Nephron (organoid): ENCODE results near the gene CRYGB.

Experiments
- H3K27ac Mint-ChIP-seq, 3 experiments: 2 replicates each; pipeline ENCODE4 v1.8.0; 2020; ENCODE audit warnings: mixed read lengths in 3 of 3, mild to moderate bottlenecking in 2 of 3, moderate library complexity in 1 of 3
- H3K27me3 Mint-ChIP-seq: 2 replicates; pipeline ENCODE4 v1.8.0; 2021; ENCODE audit warnings: low read depth, mild to moderate bottlenecking, moderate library complexity, mixed read lengths
- H3K36me3 Mint-ChIP-seq: 2 replicates; pipeline ENCODE4 v1.8.0; 2020; ENCODE audit warnings: low read depth, mixed read lengths
- H3K4me1 Mint-ChIP-seq: 2 replicates; pipeline ENCODE4 v1.8.0; 2020; ENCODE audit warnings: mixed read lengths
- H3K4me3 Mint-ChIP-seq, 3 experiments: 2 replicates each; pipeline ENCODE4 v1.8.0; 2020; ENCODE audit warnings: mild to moderate bottlenecking in 3 of 3, mixed read lengths in 3 of 3, moderate library complexity in 2 of 3
- H3K9me3 Mint-ChIP-seq: 2 replicates; pipeline ENCODE4 v1.8.0; 2020; ENCODE audit warnings: mixed read lengths
- TF ChIP-seq, protein P1 (sequence below), 3 experiments: fragments of 200-600 bp; sonication (generic); IDR thresholded peaks; one replicate each; pipeline ENCODE4 v1.5.0; 2021; ENCODE audit warnings: antibody characterized with exemption in 3 of 3; ENCODE audit not compliant: unreplicated experiment in 3 of 3

The CRYGB gene, protein sequence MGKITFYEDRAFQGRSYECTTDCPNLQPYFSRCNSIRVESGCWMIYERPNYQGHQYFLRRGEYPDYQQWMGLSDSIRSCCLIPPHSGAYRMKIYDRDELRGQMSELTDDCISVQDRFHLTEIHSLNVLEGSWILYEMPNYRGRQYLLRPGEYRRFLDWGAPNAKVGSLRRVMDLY

DNA sequence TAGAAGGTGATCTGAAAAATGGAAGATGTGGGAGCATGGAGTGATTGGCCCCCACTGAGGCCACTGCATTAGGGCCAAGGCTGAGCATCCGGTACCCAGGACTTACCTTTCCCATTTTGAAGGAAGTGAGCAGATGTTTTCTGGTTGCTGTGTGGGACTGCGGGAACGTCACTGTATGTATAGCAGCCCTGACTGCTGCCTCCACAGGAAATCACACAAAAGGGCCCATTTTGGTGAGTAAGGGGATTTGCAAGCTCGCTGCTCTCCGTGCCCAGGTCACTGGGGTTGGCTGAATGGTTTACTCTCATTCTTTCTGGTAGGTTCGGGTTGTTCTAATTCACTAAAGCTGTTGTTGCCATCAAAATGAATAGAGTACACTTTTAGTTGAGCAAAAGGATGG is at the start of gene CRYGB:
Gene CRYGB, minus strand, starts transcription at position 153 of the 400 bp plus-strand sequence. Its CDS starts 38 bp downstream, at position 115.
- Mint-ChIP-seq H3K4me3 (no peak within 1 kb of the TSS), H3K27me3 (peaks cover 4% of the 10 kb centered on the region), H3K9me3 (peaks cover 8% of the 10 kb centered on the region), H3K27ac (no peak within 1 kb of the TSS), H3K4me1 (peaks cover 22% of the 10 kb centered on the region), H3K36me3 (no peaks in the 10 kb centered on the region)
- TF ChIP-seq, protein P1, sequence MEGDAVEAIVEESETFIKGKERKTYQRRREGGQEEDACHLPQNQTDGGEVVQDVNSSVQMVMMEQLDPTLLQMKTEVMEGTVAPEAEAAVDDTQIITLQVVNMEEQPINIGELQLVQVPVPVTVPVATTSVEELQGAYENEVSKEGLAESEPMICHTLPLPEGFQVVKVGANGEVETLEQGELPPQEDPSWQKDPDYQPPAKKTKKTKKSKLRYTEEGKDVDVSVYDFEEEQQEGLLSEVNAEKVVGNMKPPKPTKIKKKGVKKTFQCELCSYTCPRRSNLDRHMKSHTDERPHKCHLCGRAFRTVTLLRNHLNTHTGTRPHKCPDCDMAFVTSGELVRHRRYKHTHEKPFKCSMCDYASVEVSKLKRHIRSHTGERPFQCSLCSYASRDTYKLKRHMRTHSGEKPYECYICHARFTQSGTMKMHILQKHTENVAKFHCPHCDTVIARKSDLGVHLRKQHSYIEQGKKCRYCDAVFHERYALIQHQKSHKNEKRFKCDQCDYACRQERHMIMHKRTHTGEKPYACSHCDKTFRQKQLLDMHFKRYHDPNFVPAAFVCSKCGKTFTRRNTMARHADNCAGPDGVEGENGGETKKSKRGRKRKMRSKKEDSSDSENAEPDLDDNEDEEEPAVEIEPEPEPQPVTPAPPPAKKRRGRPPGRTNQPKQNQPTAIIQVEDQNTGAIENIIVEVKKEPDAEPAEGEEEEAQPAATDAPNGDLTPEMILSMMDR (IDR thresholded peaks at IDR 0.05; ENCODE audit: unreplicated experiment in 3 of 3), result no peak

DNA sequence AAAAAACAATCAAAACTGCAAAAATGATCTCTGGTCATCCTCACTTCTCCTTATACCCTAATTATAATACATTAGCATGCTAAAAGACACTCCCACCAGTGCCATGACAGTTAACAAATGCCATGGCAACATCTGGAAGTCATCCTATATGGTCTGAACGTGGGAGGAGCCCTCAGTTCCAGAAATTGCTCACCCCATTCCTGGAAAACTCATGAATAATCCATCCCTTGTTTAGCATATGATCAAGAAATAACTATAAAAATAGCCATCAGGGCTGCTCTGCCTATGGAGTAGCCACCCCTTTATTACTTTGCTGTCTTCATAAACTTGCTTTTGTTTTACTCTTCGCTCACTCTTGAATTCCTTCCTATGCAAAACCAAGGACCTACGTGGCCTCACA is 49.6 kb upstream of the CRYGB start:
- no peaks in the 10 kb centered on the region for H3K27me3 Mint-ChIP-seq
- no peaks in the 10 kb centered on the region for H3K36me3 Mint-ChIP-seq
- no peaks in the 10 kb centered on the region for H3K4me1 Mint-ChIP-seq
- H3K27ac Mint-ChIP-seq, result no peak overlapping the region
- no peaks in the 10 kb centered on the region for H3K9me3 Mint-ChIP-seq
- no peak overlapping the region for H3K4me3 Mint-ChIP-seq
- TF ChIP-seq, protein P1 (IDR thresholded peaks at IDR 0.05; ENCODE audit: unreplicated experiment in 3 of 3), result no peak

DNA sequence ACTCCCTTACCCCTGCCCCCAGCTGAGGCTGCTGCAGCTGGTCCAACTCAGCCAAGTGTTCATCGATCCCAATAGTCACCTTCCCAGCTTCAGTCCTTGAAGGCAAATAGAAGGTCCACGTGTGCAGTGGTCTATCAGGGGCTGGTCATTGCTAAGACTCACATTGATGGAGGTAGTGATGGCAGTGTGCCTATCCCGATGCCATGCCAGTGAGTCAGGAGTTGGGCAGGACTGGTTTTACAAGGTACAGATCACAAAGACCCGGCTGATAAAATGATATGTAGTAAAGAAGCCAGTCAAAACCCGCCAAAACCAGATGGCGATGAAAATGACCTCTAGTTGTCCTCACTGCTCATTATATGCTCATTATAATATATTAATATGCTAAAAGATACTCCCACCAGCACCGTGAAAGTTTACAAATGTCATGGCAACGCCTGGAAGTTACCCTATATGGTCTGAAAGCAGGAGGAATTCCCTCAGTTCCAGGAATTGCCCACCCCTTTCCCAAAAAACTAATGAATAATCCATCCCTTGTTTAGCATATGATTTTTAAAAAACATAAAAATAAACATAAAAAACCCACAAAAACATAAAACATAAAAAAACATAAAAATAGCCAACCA is 46.8 kb upstream of the CRYGB start:
- no peaks in the 10 kb centered on the region for H3K27me3 Mint-ChIP-seq
- TF ChIP-seq, protein P1 (IDR thresholded peaks at IDR 0.05; ENCODE audit: unreplicated experiment in 3 of 3), result no peak
- H3K27ac Mint-ChIP-seq, result no peak overlapping the region
- no peaks in the 10 kb centered on the region for H3K4me1 Mint-ChIP-seq
- H3K4me3 Mint-ChIP-seq, result no peak overlapping the region
- no peaks in the 10 kb centered on the region for H3K9me3 Mint-ChIP-seq
- no peaks in the 10 kb centered on the region for H3K36me3 Mint-ChIP-seq

DNA sequence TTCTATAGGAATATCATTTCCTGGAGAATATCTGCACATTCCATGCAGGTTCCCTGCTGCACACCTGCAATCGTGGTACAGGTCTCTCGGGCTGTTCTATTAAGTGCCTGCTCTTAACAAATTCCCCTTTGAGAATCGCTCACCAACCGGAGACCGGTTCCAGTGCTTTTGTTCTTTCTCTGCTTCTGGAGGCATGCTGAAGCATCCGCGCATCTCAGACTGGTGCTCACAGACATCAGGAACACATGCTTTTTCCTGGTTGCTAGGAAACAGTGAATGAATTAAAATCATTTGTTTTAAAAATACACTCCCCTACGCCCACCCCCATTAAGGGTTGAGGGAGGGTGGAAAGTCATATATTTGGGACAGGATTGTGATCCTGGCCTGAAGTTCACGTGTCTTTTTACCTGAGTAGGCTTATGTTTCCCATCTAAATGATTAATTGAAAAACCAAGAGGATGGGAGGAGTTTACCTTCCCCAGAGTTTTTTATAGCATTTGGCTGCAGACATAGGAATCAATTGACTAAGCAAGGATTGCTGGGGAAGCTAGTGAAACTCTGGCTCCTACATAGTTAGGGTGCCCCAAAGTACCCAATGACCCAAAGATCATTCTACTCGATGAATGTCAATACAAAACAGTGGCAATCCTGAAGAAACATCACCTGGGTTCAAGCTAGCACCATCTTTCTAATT is 44.0 kb upstream of the CRYGB start, which contains the start of gene C2orf80:
Gene C2orf80, minus strand, starts transcription at position 221 of the 694 bp plus-strand sequence. CDS start 3,044 bp downstream, outside the sequence.
- Mint-ChIP-seq H3K4me3 (no peak within 1 kb of the TSS), H3K27ac (no peak within 1 kb of the TSS), H3K4me1 (no peaks in the 10 kb centered on the region), H3K9me3 (no peaks in the 10 kb centered on the region), H3K27me3 (peaks cover 10% of the 10 kb centered on the region), H3K36me3 (no peaks in the 10 kb centered on the region)
- TF ChIP-seq, protein P1 (IDR thresholded peaks at IDR 0.05; ENCODE audit: unreplicated experiment in 3 of 3), result no peak

DNA sequence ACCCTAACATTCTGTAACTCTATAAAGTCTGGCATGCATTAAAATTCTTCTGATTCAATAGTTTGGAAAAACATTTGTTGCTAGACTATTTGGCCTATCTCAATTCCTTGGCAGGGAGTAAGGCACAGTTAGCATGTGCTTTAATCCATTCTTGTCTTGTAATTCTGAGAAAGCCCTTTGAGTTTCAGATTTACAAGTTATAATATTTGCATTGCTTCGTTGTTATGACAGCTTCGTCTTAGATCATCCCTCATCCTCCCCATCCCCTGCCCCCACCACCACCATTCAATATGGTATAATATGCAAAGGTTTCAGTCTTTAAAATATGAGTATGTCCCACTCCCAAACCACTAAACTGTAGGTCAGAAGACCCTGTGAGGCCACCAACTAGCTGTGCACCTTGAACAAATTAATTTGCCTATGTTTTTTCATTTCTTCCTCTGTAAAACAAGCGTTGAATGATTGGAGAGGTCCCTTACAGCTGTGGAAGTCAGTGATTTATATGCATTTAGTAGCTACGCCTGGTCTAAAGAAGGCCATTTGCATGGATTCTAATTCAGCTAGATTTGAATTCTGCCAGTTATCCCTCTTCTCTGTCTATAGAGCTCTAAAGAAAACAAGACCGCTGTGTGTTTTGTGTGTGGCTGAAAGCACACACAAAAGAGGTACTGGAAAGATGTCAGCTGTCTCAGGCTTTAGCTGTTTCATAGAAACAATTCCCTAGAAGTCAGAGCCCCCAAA is 43.3 kb upstream of the CRYGB start:
- Mint-ChIP-seq H3K36me3 (no peaks in the 10 kb centered on the region), H3K9me3 (no peaks in the 10 kb centered on the region), H3K27ac (no peak overlapping the region), H3K4me3 (no peak overlapping the region), H3K4me1 (peaks cover 2% of the 10 kb centered on the region), H3K27me3 (peaks cover 17% of the 10 kb centered on the region)
- TF ChIP-seq, protein P1 (IDR thresholded peaks at IDR 0.05; ENCODE audit: unreplicated experiment in 3 of 3), result no peak
